CD4-positive, alpha-beta T cell (primary cell): ENCODE measurements around the gene CTNNA3. TPM values are rescaled to one million over a fixed set of nuclear protein-coding genes. Genes with fewer than 3 reads are reported as not detected.

Experiments used
- ATAC-seq: fragments of 200-7000 bp; cut with Tn5 transposase; one replicate; pipeline ENCODE4 v1.10.0; 2022; ENCODE audit warnings: mild to moderate bottlenecking; ENCODE audit not compliant: poor library complexity
- CTCF ChIA-PET: fragments of 350-600 bp; sonication (Branson Sonifier 250); formaldehyde crosslinking; loops from one replicate; lab custom pipeline; 2021; ENCODE audit warnings: antibody characterized with exemption, inconsistent platforms; lab: Charles Lee
- POLR2A ChIA-PET: fragments of 350-600 bp; sonication (Branson Sonifier 250); formaldehyde crosslinking; loops from one replicate; lab custom pipeline; 2021; ENCODE audit warnings: antibody characterized with exemption, inconsistent platforms; lab: Charles Lee
- DNase-seq, 14 experiments: peaks; one replicate each; pipeline ENCODE4 v3.0.0-alpha.2; 2013 to 2020; ENCODE audit warnings: mixed read lengths in 2 of 14
- H3K27ac ChIP-seq, 2 donors: one replicate each; pipeline versions ENCODE4 v1.5.1 to v1.7.0; 2013; ENCODE audit warnings: low read length in 2 of 2, low read depth in 1 of 2, mild to moderate bottlenecking in 1 of 2
- H3K27me3 ChIP-seq, 2 experiments: 1 replicate in 1 of 2; 2 replicates in 1 of 2; pipeline versions ENCODE4 v1.6.1 to v1.7.0; 2013; ENCODE audit warnings: low read length in 2 of 2, control low read depth in 1 of 2, mild to moderate bottlenecking in 1 of 2, moderate library complexity in 1 of 2; ENCODE audit not compliant: insufficient read depth in 2 of 2, control insufficient read depth in 1 of 2
- H3K36me3 ChIP-seq: one replicate; pipeline ENCODE4 v1.6.1; 2013; ENCODE audit warnings: low read length, control low read depth; ENCODE audit not compliant: insufficient read depth
- H3K4me1 ChIP-seq: one replicate; pipeline ENCODE4 v1.6.1; 2013; ENCODE audit warnings: low read length, control low read depth; ENCODE audit not compliant: insufficient read depth
- H3K4me3 ChIP-seq: one replicate; pipeline ENCODE4 v1.5.1; 2013; ENCODE audit warnings: mild to moderate bottlenecking, low read length, moderate library complexity
- H3K9me3 ChIP-seq, 2 experiments: 1 replicate in 1 of 2; 2 replicates in 1 of 2; pipeline versions ENCODE4 v1.6.1 to v1.7.0; 2013; ENCODE audit warnings: low read length in 2 of 2, mild to moderate bottlenecking in 2 of 2, control low read depth in 1 of 2, moderate library complexity in 1 of 2; ENCODE audit not compliant: control insufficient read depth in 1 of 2, insufficient read depth in 1 of 2
- H3K27ac Mint-ChIP-seq: one replicate; pipeline ENCODE4 v1.8.0; 2020; ENCODE audit warnings: mixed read lengths
- H3K27me3 Mint-ChIP-seq: one replicate; pipeline ENCODE4 v1.8.0; 2021; ENCODE audit warnings: mixed read lengths
- H3K36me3 Mint-ChIP-seq: one replicate; pipeline ENCODE4 v1.8.0; 2021; ENCODE audit warnings: low read depth, mixed read lengths
- H3K4me1 Mint-ChIP-seq: one replicate; pipeline ENCODE4 v1.8.0; 2021; ENCODE audit warnings: low read depth, mixed read lengths
- H3K4me3 Mint-ChIP-seq: one replicate; pipeline ENCODE4 v1.8.0; 2020; ENCODE audit warnings: mild to moderate bottlenecking, mixed read lengths
- H3K9me3 Mint-ChIP-seq: one replicate; pipeline ENCODE4 v1.8.0; 2020; ENCODE audit warnings: mixed read lengths
- CTCF ChIP-seq: fragments of 200-600 bp; IDR thresholded peaks from one replicate; pipeline ENCODE4 v1.8.0; 2022; ENCODE audit warnings: antibody characterized with exemption, mild to moderate bottlenecking
- intact Hi-C, 2 experiments: fragments of 100-400 bp; cut with DNase I in 1 of 2; cut with micrococcal nuclease in 1 of 2; formaldehyde crosslinking; loops; one replicate each; pipeline versions ENCODE4 v1.15.1 to v1.9.0; 2023 to 2025; cut with DNase I, micrococcal nuclease
- total RNA-seq, 174 experiments: library from RNA in 2 of 174; stranded (reverse) in 2 of 174; gene quantifications; one replicate each; pipeline ENCODE4 v1.2.3 and lab custom pipeline; 2021 to 2026

The CTNNA3 gene
- total RNA-seq, 2 experiments from 2014 or later, result 0.80 TPM; not detected in 1

GRCh38 chr10:66273966-66274519 lies 1422.0 kb downstream of the CTNNA3 start:
- H3K4me3 ChIP-seq, result no peak overlapping the region
- no peaks in the 10 kb centered on the region for H3K9me3 ChIP-seq
- no peak overlapping the region for H3K4me3 Mint-ChIP-seq
- no peaks in the 10 kb centered on the region for H3K4me1 ChIP-seq
- no peak overlapping the region for H3K27ac ChIP-seq
- no peaks in the 10 kb centered on the region for H3K36me3 ChIP-seq
- H3K9me3 Mint-ChIP-seq, result no peaks in the 10 kb centered on the region
- intact Hi-C loops, result no loop called here
- no peak for TF ChIP-seq CTCF
- ChIA-PET POLR2A (no interaction called here), CTCF (no interaction called here)
- H3K27me3 Mint-ChIP-seq, result no peaks in the 10 kb centered on the region
- no peak for DNase-seq
- H3K36me3 Mint-ChIP-seq, result no peaks in the 10 kb centered on the region
- no peaks in the 10 kb centered on the region for H3K4me1 Mint-ChIP-seq
- H3K27ac Mint-ChIP-seq, result no peak overlapping the region
- ATAC-seq, result no peak
- H3K27me3 ChIP-seq, result no peaks in the 10 kb centered on the region

- H3K4me3 Mint-ChIP-seq, result no peak overlapping the region
- no peaks in the 10 kb centered on the region for H3K4me1 Mint-ChIP-seq
- H3K9me3 ChIP-seq, result no peaks in the 10 kb centered on the region
- no peak overlapping the region for H3K27ac Mint-ChIP-seq
- ATAC-seq (no peak), DNase-seq (no peak)
- no peaks in the 10 kb centered on the region for H3K27me3 Mint-ChIP-seq
- no peaks in the 10 kb centered on the region for H3K36me3 ChIP-seq
- ChIA-PET POLR2A (no interaction called here), CTCF (no interaction called here)
- TF ChIP-seq CTCF, result no peak
- H3K27me3 ChIP-seq, result no peaks in the 10 kb centered on the region
- no peak overlapping the region for H3K4me3 ChIP-seq
- intact Hi-C loops, result no loop called here
- H3K27ac ChIP-seq, result no peak overlapping the region
- H3K36me3 Mint-ChIP-seq, result no peaks in the 10 kb centered on the region
- H3K4me1 ChIP-seq, result no peaks in the 10 kb centered on the region
- peaks cover 2% of the 10 kb centered on the region for H3K9me3 Mint-ChIP-seq
Observed at GRCh38 chr10:66265398-66265797, 1430.6 kb downstream of the CTNNA3 start.

DNA sequence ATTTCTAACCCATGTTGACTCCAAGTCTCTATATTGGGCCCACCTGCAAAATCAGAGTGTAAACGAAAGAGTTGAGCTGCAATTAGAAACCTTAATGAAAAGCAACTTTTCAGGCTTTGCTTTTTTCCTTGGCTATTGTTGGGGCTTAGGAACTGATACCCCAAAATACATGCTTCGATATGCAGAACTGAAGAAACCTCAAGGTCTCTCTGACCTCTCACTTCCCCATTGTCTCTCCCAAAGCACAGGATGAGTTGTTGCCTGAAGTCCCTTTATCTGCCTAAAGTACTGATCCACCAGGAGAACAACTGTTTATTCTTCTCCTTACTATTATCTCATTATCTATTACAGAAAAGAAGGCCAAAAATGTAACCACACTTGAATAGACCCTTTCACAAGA lies 1436.2 kb downstream of the CTNNA3 start:
- no peak overlapping the region for H3K27ac ChIP-seq
- no peak for ATAC-seq
- H3K4me3 ChIP-seq, result no peak overlapping the region
- H3K4me3 Mint-ChIP-seq, result no peak overlapping the region
- TF ChIP-seq CTCF, result no peak
- H3K36me3 ChIP-seq, result no peaks in the 10 kb centered on the region
- H3K27me3 ChIP-seq, result no peaks in the 10 kb centered on the region
- H3K4me1 ChIP-seq, result no peaks in the 10 kb centered on the region
- peaks cover 2% of the 10 kb centered on the region for H3K9me3 Mint-ChIP-seq
- H3K27ac Mint-ChIP-seq, result no peak overlapping the region
- H3K9me3 ChIP-seq, result no peaks in the 10 kb centered on the region
- no peaks in the 10 kb centered on the region for H3K27me3 Mint-ChIP-seq
- CTCF ChIA-PET, result no interaction called here
- intact Hi-C loops, result no loop called here
- H3K36me3 Mint-ChIP-seq, result no peaks in the 10 kb centered on the region
- no peak for DNase-seq
- POLR2A ChIA-PET, result no interaction called here
- no peaks in the 10 kb centered on the region for H3K4me1 Mint-ChIP-seq
